Fibroblast of skin of right biceps (primary cell): ENCODE results near the gene PARP6.
A peak's percentile ranks its signal among the peaks of the same experiment; 100 is the strongest.

Experiments used
- DNase-seq: peaks from one replicate; pipeline ENCODE4 v3.0.0-alpha.2; 2013

The PARP6 gene

GRCh38 chr15:72198356-72199204 lies 73.8 kb downstream of the PARP6 start:
- no peak for DNase-seq

- DNase-seq: peak; percentile 47
Observed at GRCh38 chr15:72197460-72198355, 74.6 kb downstream of the PARP6 start, which contains the start of gene GRAMD2A. GRAMD2A (minus strand) TSS chr15:72197787.

DNA sequence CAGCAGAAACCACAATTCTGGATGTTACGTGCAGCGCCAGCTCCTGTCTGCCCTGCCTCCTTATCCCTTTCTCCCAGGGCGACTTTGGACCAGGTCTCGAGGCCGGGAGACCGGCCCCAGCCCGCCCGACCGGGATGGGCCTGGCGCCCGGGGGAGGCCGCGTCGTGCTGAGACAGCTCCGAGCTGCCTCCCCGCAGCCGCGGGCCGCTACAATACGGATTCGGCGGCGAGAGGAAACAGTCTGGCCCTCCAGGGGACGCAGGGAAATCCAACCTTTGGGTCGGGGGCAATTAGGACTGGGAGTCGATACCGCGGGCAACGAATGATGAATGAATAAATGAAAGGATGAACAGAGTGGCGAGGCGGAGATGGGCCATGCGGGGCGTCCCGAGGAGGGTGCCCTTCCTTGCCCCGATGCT lies 75.3 kb downstream of the PARP6 start:
- no peak for DNase-seq

DNA sequence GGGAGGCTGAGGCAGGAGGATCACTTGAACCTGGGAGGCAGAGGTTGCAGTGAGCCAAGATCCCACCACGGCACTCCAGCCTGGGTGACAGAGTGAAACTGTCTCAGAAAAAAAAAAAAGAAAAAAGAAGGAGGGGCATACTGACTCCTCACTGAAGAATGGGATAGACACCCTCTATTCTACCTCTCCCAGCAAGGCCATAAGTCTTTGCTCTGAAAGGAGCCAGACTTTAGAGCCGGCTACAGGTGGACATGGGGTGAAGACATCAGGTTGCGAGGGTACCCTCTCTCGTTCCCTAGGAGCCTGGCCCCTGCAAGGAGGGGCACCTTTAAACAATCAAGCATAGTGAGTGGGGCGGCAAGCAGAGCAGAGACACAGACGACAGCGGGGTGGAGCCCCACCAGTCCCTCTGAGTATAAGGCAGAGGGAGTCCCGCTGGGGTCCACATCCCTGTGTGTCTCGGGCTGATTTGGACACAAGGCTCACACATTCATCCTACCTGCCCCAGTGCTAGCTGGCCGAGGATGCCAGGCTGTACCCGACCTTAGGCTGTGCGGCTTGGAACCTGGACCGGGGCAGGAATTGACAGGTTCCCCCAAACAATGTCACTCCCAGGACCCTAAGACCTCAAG lies 75.8 kb downstream of the PARP6 start:
- DNase-seq: no peak

GRCh38 chr15:72195101-72195511 lies 77.2 kb downstream of the PARP6 start:
- DNase-seq: no peak

GRCh38 chr15:72193836-72194396 lies 78.4 kb downstream of the PARP6 start:
- DNase-seq: no peak

DNA sequence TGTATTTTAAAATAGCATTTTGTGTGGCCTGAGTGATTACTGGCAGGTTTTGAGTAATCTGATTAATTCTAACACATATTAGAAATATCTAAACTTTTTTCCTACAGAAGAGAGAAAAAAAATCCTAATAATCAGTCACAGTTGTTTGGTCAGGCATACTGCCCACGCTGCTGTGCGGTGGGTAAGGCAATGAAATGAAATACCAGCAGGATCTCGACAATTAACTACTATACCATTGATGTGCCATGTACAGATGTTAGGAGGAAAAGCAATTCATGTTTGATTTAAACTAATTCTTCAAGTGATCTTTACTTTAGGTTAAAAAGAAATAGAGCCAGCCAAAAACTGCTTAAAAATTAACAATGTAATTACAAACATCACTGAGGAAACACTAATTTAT lies 79.9 kb downstream of the PARP6 start:
- DNase-seq: no peak
